GM18873 (cell line): ENCODE measurements around the gene CHN2.
"Not testable (repeated sequence)": the region's sequence is repeated elsewhere in the genome, so short reads cannot be mapped to it uniquely, and the experiment has no call there.

ENCODE experiments used
- ATAC-seq: cut with Tn5 transposase; IDR thresholded peaks from one replicate; pipeline ENCODE4 v1.9.1; 2021; ENCODE audit warnings: mild to moderate bottlenecking, moderate library complexity, moderate number of reproducible peaks; ENCODE audit not compliant: unreplicated experiment, low FRiP score

CHN2 gene

GRCh38 chr7:29254591-29254990 lies 60.0 kb downstream of the CHN2 start:
- no peak for ATAC-seq

- ATAC-seq: no peak
Measured at GRCh38 chr7:29255199-29255878, 60.8 kb downstream of the CHN2 start.

DNA sequence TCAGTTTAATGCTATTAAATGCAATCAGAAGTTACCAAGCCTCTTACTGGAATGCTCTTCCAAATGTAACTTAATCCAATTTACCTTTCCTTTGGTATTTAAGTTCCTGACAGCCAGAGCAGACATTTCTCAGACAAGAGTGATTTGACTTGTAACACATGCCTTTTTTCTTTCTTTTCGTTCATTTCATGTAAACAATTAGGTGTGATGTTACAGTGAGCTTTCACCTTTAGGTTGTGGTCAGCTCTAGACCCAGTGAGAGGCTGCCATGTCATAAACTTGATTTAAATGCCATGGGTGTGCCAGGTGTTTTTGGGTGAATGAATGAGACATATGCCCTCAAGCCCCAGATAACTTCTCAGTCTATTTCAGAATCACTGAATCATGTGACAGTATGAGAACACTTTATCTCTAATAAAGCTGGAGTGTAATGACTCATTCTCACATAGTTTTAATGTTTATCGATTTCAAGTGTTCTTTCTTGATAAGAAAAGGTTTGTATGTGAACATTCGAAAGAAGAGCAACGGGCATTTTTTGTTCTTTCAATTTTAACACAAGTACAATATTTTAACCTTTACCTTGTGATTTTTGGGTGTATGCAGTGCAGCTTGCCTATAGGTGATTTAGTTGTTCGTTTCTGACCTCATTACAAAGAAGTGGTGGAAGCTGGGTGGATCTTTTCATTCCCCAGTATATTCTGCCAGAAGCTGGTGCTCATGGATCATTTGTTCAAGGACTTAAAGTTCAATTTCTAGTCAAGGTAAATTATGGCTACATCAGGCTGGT lies 61.5 kb downstream of the CHN2 start:
- no peak for ATAC-seq

DNA sequence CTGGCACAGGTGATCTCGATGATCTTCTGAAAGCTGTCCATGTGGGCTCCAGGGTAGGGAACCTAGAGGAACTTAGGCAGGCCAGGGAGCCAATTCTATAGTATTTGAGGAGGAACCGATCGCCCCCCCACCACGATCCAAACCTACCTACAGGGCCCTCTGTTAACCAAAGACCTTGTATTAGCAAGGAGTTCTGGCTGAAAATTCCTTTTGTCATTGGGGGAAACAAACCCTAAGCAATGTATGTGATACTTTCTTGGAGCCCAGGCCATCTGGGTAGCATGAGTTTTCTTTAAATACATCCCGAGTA lies 62.1 kb downstream of the CHN2 start:
- no peak for ATAC-seq

DNA sequence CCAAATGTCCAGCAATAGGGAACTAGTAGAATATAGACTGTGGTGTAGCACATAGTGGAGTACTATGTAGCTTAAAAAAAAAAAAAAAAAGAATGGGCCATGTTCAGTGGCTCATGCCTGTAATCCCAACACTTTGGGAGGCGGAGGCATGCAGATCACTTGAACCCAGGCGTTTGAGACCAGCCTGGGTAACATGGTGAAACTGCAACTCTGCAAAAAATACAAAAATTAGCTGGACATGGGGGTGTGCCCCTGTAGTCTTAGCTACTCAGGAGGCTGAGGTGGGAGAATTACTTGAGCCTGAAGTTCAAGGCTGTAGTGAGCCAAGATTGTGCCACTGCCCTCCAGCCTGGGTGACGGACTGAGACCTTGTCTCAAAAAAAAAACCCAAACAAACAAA lies 64.4 kb downstream of the CHN2 start:
- no peak for ATAC-seq

- ATAC-seq: no peak
Measured at GRCh38 chr7:29262191-29262917, 67.8 kb downstream of the CHN2 start.

GRCh38 chr7:29263601-29264207 lies 69.1 kb downstream of the CHN2 start:
- ATAC-seq: not testable (repeated sequence)

DNA sequence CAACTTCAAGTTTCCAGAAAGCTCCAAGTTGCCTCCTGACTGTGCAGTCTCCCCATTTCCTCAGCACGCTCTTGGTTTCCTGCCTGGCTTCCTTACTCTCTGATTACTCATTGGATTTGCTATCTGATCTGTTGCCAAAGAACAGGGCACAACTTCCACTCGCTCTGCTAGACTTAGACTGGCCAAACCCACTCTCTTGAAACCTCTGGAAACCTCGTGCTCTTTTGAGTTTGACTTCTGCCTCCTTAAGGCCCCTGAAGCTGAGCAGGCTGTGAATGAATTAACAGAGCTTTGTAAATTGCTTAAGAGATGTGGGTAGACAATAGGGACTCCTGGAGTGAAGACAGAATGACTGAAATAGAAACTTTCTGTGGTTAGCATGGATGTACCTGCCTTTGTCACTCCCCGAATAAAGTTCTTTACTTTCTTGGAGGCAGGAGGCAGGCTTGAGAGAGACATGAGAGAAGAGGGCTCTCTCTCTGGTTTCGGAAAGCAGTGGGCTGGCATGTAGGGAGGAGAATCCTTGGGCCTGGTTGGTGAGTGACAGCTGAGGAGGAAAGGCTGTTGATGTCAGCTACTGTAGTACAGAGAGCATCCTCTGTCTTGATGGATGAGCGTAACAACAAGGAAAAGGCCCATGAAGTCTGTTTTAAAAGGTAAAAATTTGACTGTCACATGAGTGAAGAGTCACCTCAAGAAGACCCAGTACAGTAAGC lies 70.8 kb downstream of the CHN2 start:
- no peak for ATAC-seq

- no peak for ATAC-seq
Measured at GRCh38 chr7:29269935-29270334, 75.4 kb downstream of the CHN2 start.

DNA sequence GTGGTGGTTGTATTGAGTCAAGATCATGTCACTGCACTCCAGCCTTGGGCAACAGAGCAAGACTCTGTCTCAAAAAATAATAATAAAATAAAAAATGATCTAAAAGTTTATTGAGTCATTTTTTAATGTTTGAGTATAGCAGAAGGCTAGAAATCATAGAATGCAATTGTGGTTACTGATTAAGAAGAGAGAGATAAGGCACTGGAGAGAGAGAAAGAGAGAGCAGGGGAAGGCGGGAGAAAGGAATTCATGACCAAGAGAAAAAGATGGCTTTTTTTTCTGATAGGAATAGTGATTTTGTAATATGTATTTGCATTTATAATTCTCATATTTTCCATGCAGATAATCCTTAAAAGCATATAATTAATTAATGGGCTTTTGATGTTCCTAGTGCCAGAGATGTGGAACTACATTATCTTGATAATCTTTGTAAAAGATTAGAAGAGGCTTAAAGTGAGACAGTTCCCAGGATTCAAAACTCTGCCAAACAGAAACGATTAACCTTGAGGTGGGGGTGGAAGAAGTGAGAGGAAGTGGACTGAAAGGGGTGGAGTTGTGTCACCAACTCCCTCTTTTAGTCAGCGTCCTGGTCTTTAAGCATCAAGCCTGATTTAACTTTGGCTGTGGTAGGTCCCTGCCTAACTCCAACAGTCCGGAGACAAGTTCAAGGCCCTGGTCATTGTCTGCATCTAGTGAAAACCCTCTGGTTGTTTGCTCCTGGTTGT lies 76.2 kb downstream of the CHN2 start:
- no peak for ATAC-seq

GRCh38 chr7:29271319-29271658 lies 76.7 kb downstream of the CHN2 start:
- no peak for ATAC-seq

- ATAC-seq: no peak
Measured at GRCh38 chr7:29272057-29272456, 77.5 kb downstream of the CHN2 start.

- ATAC-seq: no peak
Measured at GRCh38 chr7:29274146-29275017, 79.8 kb downstream of the CHN2 start.

DNA sequence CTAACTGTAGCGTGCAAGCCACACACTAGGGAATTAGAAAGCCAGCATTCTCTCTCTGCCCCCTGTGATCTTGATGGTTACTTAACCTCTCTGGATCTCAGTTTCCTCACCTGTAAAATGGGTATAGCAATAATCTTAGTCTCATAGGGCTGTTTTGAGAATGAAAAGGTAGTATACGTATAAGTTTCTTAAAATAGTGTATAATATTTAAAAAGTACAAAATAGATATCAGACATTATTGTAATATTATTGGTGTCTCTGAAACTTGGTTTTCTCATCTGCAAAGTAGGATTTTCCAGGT lies 80.4 kb downstream of the CHN2 start:
- ATAC-seq: no peak

- no peak for ATAC-seq
Measured at GRCh38 chr7:29275493-29275892, 80.9 kb downstream of the CHN2 start.

GRCh38 chr7:29276199-29276598 lies 81.6 kb downstream of the CHN2 start:
- no peak for ATAC-seq

- no peak for ATAC-seq
Measured at GRCh38 chr7:29276806-29277205, 82.2 kb downstream of the CHN2 start.

DNA sequence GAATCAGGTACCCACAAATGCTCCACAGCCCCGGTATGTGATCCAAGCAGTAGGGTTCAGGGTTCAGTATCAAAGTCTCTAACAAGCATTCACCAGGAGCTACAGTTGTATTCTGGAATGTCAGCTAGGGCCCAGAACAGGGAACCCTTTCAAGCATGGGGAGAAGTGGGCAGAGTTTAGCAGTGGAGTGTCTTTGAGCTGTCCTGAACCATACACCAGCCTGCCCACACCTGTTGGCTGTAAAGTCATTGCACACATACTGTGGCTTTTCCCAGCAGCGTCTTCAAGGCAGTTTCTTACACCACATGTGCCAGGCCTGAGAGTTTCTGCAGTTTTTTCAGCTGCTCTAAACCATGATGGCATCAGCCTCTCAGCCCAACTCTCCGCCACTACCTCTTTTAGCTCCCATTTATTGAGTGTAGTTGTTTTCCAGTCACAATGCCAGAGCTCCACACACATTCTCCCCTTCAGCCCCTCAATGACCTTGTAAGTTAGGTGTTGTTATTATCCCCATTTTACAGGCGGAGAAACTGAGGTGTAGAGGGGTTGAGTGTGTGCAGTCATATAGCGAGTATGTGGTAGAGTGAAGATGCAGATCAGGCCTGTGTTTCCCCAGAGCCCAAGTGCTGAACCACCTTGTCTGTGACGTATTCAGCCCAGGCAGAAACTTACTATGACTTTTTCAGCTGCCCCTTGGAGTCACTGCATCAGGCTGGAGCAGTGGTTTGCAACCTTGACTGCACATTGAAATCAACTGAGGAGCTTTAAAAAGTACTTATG lies 83.1 kb downstream of the CHN2 start:
- ATAC-seq: no peak
